GM12873 (cell line): ENCODE measurements around the gene NCSTN.

Experiments used
- TF ChIP-seq, protein P1 (sequence below): IDR thresholded peaks from 2 replicates; pipeline ENCODE4 v1.5.1; 2012; ENCODE audit warnings: low read depth, mild to moderate bottlenecking, moderate library complexity, low read length, control low read depth; ENCODE audit not compliant: insufficient read depth; ENCODE audit errors: missing control alignments

The NCSTN gene

DNA sequence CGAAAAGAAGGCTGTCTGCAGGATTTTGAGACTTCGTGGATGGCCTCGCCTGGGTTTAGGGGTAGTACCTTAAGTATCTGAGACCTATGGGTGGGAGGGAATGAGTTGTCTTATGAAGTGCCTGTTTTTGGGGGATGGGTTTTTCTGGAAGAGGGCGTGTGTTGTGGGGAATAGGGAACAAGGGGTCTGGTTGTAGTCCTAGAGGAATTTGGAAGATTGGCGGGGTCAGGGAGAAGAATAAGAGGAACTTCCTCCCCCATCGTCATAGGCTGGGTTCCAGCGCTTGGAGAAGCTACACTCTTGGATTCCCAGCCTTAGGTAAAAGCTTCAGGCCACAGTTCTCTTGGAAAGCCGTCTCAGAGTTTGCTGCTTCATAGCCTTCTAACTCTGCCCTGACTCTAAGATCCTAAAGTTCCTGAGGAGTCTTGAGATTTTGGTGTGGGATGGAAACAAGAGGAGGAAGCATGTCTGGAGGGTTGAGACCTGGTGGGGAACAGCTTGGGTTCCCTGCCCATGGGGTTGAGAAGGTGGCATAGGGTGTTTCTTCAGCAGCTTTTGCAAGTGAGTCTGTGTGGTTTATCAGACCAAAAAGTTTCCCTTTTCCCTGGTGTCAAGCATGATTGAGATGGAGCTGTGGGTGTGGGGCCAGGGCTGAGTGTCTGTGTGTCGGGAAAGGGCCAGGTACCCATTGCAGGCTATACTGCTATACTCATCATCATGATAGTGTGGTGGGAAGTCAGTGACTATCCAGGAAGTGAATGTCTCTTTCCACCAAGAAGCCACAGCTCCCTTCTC lies 59.0 kb downstream of the NCSTN start:
- TF ChIP-seq, protein P1, sequence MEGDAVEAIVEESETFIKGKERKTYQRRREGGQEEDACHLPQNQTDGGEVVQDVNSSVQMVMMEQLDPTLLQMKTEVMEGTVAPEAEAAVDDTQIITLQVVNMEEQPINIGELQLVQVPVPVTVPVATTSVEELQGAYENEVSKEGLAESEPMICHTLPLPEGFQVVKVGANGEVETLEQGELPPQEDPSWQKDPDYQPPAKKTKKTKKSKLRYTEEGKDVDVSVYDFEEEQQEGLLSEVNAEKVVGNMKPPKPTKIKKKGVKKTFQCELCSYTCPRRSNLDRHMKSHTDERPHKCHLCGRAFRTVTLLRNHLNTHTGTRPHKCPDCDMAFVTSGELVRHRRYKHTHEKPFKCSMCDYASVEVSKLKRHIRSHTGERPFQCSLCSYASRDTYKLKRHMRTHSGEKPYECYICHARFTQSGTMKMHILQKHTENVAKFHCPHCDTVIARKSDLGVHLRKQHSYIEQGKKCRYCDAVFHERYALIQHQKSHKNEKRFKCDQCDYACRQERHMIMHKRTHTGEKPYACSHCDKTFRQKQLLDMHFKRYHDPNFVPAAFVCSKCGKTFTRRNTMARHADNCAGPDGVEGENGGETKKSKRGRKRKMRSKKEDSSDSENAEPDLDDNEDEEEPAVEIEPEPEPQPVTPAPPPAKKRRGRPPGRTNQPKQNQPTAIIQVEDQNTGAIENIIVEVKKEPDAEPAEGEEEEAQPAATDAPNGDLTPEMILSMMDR, result no peak

DNA sequence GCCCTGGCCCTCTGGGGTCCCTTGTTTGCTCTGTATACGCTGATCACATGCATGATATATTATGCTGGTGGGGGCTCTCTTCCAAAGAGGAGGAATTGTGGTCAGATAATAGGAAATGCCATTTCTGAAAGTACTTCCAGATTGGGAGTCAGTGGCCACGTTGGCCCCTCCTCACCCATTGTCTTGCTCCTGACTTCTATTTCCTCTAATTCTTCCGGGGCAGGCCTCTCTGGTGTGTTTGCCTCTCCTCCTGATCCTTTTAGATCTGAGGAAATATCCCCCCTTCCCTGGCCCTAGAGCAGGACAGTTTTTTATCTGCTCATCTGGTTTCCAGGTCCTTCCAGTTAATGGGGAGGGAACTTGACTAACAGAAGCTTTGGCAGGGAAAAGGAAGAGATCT lies 60.1 kb downstream of the NCSTN start:
- TF ChIP-seq, protein P1, result no peak

DNA sequence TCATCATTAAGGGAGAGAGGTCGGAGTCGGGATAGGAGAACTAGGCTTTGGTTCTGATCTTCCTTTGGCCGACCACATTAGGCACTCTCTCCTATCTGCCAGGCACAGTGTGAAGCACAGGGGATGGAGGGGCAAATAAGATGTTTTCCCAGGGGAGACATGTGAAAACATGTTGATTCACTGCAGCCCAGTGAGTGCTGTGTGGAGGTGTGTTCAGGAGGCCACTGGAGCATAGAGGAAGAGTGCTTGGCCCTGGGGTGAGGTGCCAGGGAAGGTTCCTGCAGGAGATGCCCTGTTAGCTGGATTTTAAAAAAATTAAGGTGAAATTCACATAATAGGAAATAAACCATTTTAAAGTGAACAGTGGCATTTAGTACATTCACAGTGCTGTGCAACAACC lies 60.9 kb downstream of the NCSTN start:
- TF ChIP-seq, protein P1, result no peak

DNA sequence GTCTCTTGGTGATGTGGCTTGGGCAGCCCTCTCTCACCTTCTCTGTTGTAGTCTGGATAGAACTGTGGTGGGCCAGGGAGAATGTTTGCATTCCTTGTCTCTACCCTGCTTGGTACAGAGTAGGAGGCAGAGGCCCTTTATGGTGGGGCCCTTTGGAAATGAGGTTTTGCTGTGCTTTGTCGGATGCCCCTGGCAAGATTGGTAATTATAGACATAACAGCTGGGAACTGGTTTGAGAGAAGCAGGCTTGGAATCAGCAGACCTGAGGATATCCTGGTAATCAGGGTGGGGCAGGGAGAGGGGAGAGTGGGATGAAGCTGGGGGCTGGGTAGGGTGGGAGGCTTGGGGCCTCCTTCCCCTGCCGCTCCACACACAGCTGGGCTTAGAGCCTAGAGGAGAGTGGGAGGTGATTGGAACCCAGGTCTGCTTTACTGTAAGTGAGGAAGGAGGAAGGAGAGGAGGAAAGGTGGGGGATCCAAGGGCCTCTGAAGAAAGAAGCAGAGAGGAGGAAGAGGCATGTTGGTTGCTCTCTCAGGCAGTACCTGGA lies 62.2 kb downstream of the NCSTN start:
- TF ChIP-seq, protein P1, result no peak

- TF ChIP-seq, protein P1, result no peak
These were observed 63.2 kb downstream of the NCSTN start for GRCh38 chr1:160406131-160406968.

DNA sequence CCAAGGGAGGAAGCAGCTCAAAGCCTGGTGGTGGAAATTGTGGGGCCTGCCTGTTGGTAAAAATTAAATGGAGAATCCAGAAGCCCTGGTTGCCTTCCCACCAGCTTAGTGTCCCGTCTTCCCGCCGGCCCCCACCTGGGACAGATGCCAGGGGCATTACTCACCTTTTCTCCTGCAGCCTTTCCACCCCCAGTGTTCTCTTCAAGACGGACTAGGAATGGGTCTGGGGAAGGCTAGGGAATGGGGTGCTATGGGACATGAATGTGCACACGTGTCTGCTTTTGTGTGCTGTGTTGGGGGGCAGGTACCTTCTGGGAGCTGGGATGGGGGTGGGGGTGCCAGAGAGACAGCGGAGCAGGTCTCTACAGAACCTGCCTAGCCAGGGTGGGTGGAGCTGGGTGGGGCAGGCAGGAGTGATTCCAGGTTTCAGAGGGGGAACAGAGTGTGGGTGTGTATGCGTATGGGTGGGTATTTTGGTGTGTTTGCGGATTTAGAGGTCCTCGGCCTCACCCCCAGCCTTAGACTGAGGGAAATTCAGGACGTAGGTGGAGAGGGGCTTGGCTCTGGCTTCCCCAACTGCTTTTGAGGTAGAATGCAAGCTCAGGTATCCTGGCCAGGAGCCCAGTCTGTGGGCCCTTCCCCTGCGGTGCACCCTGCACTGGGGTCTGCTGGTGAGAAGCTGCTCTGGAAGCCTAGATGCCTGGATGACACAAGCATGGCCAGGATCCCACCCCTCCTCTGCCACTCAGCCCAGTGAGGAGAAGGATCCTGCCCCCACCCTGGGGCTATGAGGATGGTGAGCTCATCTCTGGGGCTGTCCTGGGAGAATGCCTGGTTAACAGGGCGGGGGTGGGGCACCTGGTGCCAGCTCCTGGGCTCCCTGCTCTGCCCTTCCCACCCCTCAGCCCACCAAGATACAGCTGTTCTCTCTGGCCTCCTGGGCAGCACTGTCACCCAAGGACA lies 64.9 kb downstream of the NCSTN start:
- TF ChIP-seq, protein P1, result no peak
